Urothelium cell line (cell line): ENCODE results near the gene NXNL1.
"Not testable (repeated sequence)": the region's sequence is repeated elsewhere in the genome, so short reads cannot be mapped to it uniquely, and the experiment has no call there.

Experiments used
- DNase-seq: peaks from one replicate; pipeline ENCODE4 v3.0.0; 2011; ENCODE audit warnings: low spot score, mixed read lengths
- FAIRE-seq: peaks from 2 replicates; lab custom pipeline; 2011; peaks lifted over from hg19 to GRCh38; lab: Jason Lieb, UNC

The NXNL1 gene, protein sequence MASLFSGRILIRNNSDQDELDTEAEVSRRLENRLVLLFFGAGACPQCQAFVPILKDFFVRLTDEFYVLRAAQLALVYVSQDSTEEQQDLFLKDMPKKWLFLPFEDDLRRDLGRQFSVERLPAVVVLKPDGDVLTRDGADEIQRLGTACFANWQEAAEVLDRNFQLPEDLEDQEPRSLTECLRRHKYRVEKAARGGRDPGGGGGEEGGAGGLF

DNA sequence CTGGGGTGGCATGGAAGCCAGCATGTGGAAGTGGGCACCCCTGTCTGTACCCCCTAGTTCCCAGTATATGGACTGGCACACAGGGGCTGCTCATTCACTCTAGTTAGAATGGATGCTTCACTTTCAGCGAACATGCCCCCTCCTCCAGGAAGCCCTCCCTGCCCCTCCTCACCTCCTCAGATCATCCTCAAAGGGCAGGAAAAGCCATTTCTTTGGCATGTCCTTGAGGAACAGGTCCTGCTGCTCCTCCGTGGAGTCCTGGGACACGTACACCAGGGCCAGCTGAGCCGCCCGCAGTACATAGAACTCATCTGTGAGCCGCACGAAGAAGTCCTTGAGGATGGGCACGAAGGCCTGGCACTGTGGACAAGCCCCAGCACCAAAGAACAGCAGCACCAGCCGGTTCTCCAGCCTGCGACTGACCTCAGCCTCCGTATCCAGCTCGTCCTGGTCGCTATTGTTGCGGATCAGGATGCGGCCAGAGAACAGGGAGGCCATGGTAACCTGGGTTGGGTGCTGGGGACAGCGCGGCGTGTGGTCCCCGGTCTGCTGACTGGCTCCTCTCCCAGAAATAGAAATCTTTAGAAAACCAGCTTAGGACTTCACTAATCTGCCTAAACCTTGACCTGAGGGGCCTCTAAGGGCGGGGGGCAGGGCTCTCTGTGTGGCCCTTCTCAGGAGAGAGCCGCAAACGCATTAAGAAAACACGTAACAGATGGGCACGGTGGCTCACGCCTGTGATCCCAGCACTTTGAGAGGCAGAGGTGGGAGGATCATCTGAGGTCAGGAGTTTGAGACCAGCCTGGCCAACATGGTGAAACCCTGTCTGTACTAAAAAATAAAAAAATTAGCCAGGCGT is at the start of gene NXNL1:
Gene NXNL1 (minus strand): TSS at position 555 of the 859 bp plus-strand sequence. CDS start 57 bp downstream, at position 498.
- no peak for DNase-seq
- no peak for FAIRE-seq

DNA sequence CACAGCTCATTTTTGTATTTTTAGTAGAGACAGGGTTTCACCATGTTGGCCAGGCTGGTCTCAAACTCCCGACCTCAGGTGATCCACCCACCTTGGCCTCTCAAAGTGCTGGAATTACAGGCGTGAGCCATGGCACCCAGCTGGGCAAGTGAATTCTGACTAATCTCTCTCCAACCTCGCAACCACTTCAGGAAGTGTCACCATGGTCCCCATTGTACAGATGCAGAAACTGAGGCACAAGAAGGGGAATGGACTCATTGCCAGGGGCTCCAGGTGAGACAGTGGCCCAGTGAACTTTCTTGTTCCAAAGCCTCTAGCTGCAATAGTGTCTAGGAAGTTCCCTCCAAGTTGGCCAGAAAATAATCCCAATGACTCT is 47.8 kb upstream of the NXNL1 start:
- DNase-seq, FAIRE-seq: not testable (repeated sequence)

DNA sequence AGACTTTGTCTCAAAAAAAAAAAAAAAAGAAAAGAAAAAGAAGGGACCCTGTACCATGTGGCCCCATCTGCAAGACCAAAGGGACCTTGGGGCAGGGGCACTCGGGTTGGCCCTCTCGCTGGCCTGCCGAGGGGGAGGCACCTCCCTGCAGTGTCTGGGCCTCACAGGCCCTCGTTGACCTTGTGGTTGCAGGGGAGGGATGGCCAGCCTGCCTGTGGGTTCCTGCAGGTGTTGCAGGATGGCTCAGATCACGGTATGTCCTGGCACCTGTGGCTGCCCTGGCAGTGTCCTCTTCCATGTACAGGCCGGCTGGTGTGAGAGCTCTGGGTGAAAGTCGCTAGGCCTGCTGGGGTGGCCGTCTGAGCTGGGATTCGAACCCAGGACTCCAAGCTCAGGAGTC is 46.0 kb upstream of the NXNL1 start:
- DNase-seq (no peak), FAIRE-seq (no peak)

DNA sequence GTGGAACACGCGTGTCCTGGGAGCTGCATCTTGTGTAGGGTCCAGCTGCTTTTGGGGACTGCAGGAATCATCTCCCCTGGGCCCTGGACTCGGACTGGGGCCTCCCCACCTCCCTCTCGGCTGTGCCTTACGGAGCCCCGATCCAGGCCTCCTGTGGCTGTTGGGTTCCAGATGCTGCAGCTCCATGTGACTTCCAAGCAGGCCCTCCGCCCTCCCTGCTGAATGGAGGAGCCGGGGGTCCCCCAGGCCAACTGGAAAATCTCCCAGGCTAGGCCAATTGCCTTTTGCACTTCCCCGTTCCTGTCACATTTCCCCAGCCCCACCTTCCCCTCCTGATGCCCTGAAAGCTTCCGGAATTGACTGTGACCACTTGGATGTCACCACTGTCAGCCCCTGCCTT is 44.5 kb upstream of the NXNL1 start:
- no peak for FAIRE-seq
- no peak for DNase-seq

DNA sequence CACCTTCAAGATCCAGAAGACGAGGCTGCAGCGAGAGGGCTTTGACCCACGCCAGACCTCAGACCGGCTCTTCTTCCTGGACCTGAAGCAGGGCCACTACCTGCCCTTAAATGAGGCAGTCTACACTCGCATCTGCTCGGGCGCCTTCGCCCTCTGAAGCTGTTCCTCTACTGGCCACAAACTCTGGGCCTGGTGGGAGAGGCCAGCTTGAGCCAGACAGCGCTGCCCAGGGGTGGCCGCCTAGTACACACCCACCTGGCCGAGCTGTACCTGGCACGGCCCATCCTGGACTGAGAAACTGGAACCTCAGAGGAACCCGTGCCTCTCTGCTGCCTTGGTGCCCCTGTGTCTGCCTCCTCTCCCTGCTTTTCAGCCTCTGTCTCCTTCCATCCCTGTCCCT is 43.7 kb upstream of the NXNL1 start:
- DNase-seq (no peak), FAIRE-seq (no peak)

DNA sequence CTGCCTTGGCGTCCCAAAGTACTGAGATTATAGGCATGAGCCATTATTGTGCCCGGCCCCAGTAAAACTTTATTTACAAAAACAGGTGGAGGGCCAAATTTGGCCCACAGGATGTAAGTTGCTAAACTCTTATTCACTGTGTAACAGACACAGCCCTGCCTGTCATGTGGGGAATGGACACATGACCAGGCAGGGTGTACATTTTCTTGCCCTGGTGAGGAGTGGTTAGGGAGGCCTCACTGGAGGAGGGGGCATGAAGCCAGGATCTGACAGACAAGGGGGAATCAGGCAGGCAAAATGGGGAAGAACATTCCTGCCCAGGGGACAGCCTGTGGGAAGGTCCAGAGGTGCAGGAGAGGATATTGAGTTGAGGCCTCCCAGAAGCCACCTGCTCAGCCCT is 43.3 kb upstream of the NXNL1 start:
- FAIRE-seq (no peak), DNase-seq (no peak)

DNA sequence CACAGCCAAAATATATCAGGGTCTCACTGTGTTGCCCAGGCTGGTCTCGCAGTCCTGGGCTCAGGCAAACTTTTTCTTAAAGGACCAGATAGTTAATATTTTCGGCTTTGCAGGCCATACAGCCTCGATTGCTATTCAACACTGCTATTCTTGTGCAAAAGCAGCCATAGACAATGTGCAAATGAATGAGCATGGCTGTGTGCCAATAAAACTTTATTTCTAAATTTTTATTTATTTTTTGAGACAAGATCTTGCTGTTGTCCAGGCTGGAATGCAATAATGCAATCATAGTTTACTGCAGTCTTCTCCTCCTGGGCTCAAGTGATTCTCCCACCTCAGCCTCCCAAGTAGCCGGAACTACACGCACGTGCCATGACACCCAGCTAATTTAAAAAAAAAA is 42.5 kb upstream of the NXNL1 start:
- FAIRE-seq (no peak), DNase-seq (no peak)

DNA sequence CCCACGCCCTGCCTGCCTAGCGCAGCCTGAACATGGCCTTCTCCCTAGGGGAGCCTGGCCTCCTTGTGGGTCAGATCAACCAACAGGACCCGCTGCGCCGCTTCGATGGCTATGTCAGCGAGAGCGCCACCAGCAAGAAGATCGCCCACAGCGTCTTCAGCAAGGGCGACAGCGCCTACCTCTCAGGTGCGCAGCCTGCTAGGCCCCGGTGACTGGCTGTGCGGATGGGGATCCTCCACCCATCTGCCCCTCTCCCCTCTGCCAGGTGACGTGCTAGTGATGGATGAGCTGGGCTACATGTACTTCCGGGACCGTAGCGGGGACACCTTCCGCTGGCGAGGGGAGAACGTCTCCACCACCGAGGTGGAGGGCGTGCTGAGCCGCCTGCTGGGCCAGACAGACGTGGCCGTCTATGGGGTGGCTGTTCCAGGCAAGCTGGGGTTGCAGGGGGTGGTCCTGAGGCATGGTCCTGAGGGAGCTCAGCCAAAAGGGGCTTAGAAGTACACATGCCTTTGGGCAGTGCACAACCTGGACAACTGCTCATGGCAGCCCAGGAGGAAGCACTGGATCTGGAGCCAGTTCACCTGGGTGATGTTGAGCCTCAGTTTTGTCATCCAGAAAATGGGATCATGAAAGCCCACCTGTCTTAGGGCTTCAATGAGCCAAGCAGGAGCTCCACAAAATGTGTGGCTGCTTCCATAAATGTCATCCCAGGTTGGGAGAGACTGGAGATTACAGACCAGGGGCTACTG is 39.9 kb upstream of the NXNL1 start:
- DNase-seq, result no peak
- FAIRE-seq, result no peak

DNA sequence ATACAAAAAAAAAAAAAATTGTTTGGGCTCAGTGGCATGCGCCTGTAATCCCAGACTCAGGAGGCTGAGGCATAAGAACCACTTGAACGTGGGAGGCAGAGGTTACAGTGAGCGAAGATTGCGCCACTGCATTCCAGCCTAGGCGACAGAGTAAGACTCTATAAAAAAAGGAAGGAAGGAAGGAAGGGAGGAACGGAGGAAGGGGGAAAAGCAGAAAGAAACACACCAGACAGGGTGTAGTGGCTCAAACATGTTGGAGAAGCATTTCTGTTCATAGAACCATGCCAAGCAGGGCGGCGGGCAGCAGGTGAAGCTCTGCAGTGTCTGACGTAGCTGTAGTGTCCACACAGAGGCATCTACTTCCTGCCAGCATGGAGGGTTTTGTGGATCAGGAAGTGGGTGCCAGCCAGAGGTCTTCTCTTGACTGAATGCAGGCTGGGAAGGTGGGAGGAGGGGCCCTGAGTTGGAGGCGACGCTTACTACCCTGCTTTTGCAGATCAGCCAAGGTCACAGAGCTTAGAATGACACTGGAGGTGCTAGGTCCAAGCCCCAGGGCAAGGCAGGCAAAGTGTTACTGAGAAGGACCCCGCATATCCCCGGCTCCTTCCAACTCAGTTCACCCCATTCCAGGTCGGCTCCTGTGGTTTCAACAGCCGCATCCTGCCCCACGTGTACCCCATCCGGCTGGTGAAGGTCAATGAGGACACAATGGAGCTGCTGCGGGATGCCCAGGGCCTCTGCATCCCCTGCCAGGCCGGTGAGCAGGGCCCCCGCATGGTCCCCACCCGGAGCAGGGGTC is 39.1 kb upstream of the NXNL1 start:
- DNase-seq, result no peak
- no peak for FAIRE-seq

DNA sequence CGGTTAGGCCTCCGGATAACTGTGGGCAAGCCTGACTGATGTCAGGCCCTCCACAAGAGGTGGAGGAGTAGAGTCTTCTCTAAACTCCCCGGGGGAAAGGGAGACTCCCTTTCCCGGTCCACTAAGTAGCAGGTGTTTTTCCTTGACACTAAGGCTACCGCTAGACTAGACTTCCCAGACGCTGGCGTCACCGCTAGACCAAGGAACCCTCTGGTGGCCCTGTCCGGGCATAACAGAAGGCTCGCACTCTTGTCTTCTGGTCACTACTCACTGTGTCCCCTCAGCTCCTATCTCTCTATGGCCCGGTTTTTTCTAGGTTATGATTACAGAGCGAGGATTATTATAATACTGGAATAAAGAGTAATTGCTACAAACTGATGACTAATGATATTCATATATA is 38.3 kb upstream of the NXNL1 start:
- not testable (repeated sequence) for FAIRE-seq, DNase-seq

DNA sequence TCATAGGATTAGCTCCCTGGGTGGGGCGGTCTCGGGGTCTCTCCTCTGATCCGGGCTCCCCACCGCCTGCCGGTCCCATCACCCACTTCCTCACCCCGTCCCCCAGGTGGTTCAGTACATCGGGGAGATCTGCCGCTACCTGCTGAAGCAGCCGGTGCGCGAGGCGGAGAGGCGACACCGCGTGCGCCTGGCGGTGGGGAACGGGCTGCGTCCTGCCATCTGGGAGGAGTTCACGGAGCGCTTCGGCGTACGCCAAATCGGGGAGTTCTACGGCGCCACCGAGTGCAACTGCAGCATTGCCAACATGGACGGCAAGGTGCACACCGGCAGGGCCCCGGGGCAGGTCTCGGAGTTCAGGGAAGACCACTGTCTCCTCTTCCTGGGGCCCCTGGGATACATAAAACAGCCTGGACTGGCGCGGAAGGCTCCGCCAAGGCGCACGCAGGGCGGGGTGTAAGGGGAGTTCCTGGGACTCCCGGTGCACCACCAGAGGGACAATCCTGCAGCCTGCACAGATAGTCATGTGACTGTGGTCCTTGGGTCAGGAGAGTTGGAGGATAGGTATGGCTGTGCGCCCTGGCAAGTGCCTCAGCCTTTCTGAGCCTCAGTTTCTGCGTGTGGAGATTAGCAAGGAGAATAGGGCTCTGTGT is 36.5 kb upstream of the NXNL1 start:
- no peak for FAIRE-seq
- DNase-seq, result no peak

DNA sequence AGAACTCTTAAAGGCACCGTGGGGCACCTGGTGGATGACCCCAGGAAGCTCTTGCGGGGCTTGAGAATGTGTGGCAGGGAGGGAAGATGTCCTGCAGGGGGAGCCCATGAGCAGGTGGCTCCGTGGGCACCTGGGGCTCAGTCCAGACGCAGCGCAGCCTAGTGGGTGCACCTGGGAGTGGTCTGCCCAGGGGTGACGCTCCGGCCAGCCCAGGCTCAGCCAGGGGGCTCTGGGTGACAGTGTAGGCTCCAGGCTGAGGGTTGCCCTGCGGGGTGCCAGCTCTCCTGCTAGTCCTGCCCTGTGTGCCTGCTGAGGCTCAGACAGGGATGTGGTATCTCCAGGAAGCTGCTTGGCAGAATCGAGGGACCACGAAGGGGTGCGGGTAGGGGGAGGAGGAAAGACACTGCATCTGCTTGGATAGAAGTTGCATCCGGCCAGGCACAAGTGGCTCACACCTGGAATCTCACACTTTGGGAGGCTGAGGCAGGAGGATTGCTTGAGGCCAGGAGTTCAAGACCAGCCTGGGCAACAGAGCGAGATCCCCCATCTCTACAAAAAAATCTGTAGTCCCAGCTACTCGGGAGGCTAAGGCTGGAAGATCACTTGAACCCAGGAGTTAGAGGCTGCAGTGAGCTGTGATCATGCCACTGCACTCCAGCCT is 35.7 kb upstream of the NXNL1 start:
- DNase-seq, result peak; percentile 66
- FAIRE-seq, result no peak

DNA sequence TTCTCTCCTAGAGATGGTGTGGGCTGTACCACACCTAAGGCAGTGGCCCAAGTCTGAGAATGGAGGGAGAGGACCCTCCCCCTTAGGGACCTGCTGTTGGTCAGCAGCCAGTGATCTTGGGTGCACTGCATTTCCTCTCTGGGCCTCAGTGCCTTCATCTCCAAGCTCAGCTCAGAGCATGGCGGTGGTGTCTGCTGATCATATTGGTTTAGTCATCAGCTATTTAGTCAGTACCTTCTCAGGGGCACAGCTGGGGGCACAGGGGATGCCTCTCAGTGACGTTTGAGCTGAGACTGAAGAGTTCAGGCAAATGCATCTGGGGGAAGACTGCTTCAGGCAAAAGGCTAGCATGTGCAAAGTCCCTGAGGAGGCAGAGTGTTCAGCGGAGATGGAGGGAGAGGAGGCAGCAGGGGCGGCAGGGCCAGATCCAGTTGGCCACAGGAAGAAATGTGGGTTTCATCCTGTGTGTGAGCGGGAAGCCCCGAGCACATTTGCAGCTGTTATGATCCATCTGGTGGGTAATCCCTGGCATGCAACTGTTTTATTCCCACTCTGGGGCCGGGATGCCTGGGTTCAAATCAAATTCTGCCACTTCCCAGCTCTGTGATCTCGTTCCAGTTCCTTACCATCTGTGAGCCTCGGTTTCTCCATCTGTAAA is 35.0 kb upstream of the NXNL1 start:
- no peak for FAIRE-seq
- no peak for DNase-seq

DNA sequence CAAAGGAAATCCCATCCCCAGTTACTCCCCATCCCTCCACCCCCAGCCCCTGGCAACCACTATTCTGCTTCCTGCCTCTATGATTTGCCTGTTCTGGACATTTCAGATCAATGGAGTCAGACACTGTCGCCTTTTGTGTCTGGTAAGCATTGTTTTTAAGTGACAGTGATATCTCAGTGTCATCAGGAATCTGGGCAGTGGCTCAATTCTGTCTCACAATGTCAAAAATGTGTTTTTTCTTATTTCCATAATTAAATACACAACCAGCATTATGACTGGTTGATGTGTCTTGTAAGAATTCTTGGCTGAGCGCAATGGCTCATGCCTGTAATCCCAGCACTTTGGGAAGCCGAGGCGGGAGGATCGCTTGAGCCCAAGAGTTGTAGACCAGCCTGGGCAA is 30.6 kb upstream of the NXNL1 start:
- FAIRE-seq (no peak), DNase-seq (no peak)

DNA sequence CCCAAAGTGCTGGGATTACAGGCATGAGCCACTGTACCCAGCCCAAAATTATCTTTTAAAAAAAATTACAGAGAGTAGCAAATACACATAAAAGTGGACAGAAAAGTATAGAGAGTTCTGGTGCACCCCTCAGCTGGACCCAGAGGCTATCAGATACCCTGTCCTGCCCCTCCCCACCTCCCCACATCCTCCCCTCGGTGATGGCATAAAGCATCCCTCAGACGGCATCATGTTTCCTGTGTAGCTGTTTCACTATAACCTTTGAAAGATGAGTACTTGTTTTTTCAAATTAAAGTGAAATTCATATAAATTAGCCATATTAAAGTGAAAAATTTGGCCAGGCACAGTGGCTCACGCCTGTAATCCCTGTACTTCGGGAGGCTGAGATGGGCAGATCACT is 29.7 kb upstream of the NXNL1 start:
- FAIRE-seq, result no peak
- DNase-seq, result no peak

DNA sequence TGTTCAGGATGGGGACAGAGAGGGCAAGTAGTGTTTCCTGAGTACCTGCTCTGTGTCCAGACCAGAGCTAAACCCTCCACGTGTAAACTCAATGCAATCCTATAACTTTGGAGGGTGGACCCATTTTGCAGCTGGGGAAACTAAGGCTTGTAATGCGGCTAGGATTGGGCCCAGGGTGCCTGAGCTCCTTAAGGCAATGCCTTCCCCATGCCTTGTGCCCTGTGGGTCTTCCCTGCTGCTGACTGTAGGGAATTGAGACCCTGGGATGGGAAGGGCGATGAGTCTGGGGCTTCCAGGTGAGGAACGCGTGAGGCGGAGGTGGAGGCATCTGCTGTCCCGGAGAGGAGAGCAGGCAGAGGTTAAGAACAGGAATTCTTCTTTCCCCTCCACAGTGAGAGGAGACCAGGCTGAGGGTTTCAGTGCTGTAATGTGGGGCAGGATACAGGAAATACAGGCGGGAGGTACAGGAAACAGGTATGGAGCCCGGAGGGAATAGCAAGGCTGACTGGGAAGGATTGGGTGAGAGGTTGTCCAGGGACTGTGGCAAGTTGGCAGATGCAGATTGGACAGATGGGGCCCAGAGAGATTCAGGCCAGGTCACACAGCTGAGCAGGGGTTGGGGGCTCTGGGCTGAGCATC is 28.8 kb upstream of the NXNL1 start:
- DNase-seq (no peak), FAIRE-seq (no peak)

DNA sequence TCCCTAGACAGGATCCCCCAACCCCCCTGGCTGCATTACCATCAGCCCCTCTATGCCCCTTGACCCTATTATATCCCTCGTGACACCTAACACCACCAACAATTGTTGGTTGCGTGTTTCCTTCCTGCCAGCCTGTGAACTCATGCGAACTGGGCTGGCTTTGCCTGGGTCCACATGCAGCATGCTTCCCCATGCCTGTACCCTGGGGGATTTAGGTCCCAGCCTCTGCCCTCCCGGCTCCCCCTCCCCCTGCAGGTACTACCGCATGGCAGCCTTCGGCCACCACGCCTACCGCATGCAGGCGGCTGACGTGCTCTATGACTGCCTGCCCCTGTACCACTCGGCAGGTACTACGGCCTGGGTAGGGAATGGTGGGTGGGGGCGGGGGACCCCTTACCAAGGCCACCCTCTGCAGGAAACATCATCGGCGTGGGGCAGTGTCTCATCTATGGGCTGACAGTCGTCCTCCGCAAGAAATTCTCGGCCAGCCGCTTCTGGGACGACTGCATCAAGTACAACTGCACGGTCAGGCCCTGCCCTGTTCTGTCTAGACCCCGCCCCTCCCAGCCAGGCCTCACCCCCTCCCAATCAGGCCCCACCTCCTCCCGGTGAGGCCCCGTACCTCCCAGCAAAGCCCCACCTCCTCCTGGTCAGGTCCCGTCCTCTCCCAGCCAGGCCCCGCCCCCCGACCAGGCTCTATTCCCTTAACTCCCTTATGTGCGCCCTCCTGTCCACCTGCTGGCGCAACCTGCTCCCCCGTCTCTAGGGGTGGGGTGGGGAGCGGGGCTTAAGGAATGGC is 28.1 kb upstream of the NXNL1 start:
- DNase-seq (no peak), FAIRE-seq (no peak)
